ENCODE measurements around the gene SLC44A2. TPM values are rescaled to one million over a fixed set of nuclear protein-coding genes. Genes with fewer than 3 reads are reported as not detected.

The SLC44A2 gene
- total and polyA plus RNA-seq, 2 of the 8 experiments (the other 6 are each of a cell fraction or from before 2014, with no cell fraction given): 105 to 120 TPM

- TF ChIP-seq, protein P1, sequence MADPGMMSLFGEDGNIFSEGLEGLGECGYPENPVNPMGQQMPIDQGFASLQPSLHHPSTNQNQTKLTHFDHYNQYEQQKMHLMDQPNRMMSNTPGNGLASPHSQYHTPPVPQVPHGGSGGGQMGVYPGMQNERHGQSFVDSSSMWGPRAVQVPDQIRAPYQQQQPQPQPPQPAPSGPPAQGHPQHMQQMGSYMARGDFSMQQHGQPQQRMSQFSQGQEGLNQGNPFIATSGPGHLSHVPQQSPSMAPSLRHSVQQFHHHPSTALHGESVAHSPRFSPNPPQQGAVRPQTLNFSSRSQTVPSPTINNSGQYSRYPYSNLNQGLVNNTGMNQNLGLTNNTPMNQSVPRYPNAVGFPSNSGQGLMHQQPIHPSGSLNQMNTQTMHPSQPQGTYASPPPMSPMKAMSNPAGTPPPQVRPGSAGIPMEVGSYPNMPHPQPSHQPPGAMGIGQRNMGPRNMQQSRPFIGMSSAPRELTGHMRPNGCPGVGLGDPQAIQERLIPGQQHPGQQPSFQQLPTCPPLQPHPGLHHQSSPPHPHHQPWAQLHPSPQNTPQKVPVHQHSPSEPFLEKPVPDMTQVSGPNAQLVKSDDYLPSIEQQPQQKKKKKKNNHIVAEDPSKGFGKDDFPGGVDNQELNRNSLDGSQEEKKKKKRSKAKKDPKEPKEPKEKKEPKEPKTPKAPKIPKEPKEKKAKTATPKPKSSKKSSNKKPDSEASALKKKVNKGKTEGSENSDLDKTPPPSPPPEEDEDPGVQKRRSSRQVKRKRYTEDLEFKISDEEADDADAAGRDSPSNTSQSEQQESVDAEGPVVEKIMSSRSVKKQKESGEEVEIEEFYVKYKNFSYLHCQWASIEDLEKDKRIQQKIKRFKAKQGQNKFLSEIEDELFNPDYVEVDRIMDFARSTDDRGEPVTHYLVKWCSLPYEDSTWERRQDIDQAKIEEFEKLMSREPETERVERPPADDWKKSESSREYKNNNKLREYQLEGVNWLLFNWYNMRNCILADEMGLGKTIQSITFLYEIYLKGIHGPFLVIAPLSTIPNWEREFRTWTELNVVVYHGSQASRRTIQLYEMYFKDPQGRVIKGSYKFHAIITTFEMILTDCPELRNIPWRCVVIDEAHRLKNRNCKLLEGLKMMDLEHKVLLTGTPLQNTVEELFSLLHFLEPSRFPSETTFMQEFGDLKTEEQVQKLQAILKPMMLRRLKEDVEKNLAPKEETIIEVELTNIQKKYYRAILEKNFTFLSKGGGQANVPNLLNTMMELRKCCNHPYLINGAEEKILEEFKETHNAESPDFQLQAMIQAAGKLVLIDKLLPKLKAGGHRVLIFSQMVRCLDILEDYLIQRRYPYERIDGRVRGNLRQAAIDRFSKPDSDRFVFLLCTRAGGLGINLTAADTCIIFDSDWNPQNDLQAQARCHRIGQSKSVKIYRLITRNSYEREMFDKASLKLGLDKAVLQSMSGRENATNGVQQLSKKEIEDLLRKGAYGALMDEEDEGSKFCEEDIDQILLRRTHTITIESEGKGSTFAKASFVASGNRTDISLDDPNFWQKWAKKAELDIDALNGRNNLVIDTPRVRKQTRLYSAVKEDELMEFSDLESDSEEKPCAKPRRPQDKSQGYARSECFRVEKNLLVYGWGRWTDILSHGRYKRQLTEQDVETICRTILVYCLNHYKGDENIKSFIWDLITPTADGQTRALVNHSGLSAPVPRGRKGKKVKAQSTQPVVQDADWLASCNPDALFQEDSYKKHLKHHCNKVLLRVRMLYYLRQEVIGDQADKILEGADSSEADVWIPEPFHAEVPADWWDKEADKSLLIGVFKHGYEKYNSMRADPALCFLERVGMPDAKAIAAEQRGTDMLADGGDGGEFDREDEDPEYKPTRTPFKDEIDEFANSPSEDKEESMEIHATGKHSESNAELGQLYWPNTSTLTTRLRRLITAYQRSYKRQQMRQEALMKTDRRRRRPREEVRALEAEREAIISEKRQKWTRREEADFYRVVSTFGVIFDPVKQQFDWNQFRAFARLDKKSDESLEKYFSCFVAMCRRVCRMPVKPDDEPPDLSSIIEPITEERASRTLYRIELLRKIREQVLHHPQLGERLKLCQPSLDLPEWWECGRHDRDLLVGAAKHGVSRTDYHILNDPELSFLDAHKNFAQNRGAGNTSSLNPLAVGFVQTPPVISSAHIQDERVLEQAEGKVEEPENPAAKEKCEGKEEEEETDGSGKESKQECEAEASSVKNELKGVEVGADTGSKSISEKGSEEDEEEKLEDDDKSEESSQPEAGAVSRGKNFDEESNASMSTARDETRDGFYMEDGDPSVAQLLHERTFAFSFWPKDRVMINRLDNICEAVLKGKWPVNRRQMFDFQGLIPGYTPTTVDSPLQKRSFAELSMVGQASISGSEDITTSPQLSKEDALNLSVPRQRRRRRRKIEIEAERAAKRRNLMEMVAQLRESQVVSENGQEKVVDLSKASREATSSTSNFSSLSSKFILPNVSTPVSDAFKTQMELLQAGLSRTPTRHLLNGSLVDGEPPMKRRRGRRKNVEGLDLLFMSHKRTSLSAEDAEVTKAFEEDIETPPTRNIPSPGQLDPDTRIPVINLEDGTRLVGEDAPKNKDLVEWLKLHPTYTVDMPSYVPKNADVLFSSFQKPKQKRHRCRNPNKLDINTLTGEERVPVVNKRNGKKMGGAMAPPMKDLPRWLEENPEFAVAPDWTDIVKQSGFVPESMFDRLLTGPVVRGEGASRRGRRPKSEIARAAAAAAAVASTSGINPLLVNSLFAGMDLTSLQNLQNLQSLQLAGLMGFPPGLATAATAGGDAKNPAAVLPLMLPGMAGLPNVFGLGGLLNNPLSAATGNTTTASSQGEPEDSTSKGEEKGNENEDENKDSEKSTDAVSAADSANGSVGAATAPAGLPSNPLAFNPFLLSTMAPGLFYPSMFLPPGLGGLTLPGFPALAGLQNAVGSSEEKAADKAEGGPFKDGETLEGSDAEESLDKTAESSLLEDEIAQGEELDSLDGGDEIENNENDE (IDR thresholded peaks at IDR 0.05; ENCODE audit: insufficient replicate concordance, low read length): no peak
- TF ChIP-seq HDAC6 (IDR thresholded peaks at IDR 0.05; ENCODE audit: low read depth, low read length): no peak
- no peak for TF ChIP-seq ZNF274 (IDR thresholded peaks at IDR 0.05; ENCODE audit: borderline replicate concordance, extremely low read depth, low read length)
- no peak for TF ChIP-seq TBP (IDR thresholded peaks at IDR 0.05; ENCODE audit: low read depth, low read length)
- TF ChIP-seq POLR2A (IDR thresholded peaks at IDR 0.05; ENCODE audit: control extremely low read depth in 1 of 2, low read depth in 2 of 2, low read length in 2 of 2): no peak
- no peak for TF ChIP-seq RNF2 (IDR thresholded peaks at IDR 0.05; ENCODE audit: borderline replicate concordance, low read depth, low read length, missing control alignments, poor library complexity, severe bottlenecking)
- TF ChIP-seq BACH1 (IDR thresholded peaks at IDR 0.05; ENCODE audit: low read length): no peak
- TF ChIP-seq HDAC2 (IDR thresholded peaks at IDR 0.05; ENCODE audit: borderline replicate concordance in 1 of 2, low read depth in 2 of 2, low read length in 2 of 2): no peak
- no peak for TF ChIP-seq BCL11A (IDR thresholded peaks at IDR 0.05; ENCODE audit: low read depth in 2 of 2, low read length in 2 of 2)
Observed at GRCh38 chr19:10603873-10604459, 21.4 kb upstream of the SLC44A2 start (continued).

Measured in H1 (cell line).